AG10803 (cell line): ENCODE results near the gene ME3.

Experiments used
- DNase-seq: peaks from one replicate; pipeline ENCODE4 v3.0.0; 2010; ENCODE audit warnings: low read depth
- H3K4me3 ChIP-seq: 2 replicates; pipeline ENCODE4 v1.5.1; 2011; ENCODE audit warnings: mild to moderate bottlenecking, low read length, control low read depth
- TF ChIP-seq, protein P1 (sequence below): conservative IDR thresholded peaks from 2 replicates; pipeline ENCODE4 v1.5.1; 2011; ENCODE audit warnings: mild to moderate bottlenecking, low read length, control low read depth, inconsistent platforms

The ME3 gene

DNA sequence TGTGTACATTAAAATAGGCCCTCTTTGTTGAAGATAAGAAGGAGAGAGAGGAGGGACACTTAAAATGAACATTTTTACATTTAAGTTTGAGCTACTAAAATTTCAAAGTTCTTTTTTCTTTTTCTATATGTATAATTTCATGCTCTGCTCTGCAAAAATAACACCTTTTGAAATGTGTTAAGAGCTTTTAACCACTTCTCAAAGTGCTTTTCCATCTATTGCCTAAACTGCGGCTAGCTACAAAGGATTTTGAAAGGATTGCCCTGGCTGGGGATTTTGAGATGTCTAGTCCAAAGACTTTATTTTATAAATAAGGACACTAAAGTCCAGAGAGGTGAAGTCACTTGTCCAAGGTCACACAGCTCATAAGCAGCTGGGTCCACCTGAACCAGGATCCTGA is 159.3 kb downstream of the ME3 start:
- DNase-seq, result no peak
- TF ChIP-seq, protein P1, sequence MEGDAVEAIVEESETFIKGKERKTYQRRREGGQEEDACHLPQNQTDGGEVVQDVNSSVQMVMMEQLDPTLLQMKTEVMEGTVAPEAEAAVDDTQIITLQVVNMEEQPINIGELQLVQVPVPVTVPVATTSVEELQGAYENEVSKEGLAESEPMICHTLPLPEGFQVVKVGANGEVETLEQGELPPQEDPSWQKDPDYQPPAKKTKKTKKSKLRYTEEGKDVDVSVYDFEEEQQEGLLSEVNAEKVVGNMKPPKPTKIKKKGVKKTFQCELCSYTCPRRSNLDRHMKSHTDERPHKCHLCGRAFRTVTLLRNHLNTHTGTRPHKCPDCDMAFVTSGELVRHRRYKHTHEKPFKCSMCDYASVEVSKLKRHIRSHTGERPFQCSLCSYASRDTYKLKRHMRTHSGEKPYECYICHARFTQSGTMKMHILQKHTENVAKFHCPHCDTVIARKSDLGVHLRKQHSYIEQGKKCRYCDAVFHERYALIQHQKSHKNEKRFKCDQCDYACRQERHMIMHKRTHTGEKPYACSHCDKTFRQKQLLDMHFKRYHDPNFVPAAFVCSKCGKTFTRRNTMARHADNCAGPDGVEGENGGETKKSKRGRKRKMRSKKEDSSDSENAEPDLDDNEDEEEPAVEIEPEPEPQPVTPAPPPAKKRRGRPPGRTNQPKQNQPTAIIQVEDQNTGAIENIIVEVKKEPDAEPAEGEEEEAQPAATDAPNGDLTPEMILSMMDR, result no peak

DNA sequence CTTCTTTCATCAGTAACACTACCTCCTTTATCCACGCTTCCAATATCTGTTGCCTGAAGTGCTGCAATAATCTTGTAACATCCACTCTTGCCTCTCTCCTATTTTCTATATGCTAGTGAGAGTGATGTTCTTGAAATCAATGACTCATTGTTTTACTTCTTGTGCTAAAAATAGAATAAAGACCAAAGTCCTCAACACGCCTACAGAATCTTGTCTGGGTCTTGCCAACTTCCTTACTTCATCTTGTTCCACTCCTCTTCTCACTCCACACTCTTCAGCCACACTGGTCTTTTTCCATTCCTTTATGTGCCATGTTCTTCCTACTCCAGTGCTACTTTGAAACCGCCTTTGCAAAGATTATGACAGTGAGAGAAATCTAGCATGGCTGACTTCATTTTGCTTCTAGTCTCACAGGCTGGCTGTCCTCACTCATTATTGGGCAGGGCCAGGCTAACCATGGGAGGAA is 161.3 kb downstream of the ME3 start:
- peak; percentile 41 for DNase-seq
- no peak overlapping the region for H3K4me3 ChIP-seq
- TF ChIP-seq, protein P1, result no peak

More for the DNA sequence above, 159.3 kb downstream of the ME3 start:
- H3K4me3 ChIP-seq, result no peak overlapping the region

DNA sequence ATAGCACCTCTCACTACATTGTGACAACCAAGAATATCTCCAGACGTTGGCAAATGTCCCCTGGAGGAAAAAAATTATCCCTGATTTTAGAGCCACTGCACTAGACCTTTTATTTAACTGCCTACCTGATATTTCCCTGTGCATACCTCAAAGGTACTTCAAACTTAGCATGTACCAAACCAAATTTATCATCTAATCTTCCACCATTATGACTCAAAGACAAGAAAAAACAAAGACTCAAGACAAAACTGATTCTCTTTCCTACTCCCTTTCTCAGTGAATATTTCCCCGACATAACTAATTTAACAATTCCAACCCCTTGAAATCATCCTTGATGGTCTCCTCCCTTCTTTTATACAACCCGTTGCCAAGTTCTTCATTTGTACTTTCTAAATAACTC is 161.7 kb downstream of the ME3 start:
- TF ChIP-seq, protein P1, result no peak
- H3K4me3 ChIP-seq, result no peak overlapping the region
- no peak for DNase-seq

DNA sequence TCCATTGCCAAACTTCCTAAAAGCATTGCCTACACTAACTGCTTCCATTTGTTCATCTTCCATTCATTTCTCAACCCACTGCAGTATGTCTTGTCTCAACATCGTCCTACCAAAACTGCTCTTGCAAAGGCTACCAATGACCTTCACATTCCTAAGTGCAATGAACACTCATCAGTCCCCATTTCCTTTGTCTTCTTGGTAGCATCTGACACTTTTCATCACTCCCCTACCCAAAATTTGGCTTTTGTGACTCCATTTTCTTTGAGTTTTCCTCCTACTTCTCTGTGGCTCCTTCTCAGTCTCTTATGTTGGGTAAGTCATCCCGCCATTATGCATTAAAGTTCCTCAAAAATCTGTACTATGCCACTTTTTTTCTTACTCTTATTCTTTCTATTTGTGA is 162.3 kb downstream of the ME3 start:
- H3K4me3 ChIP-seq, result no peak overlapping the region
- no peak for DNase-seq
- TF ChIP-seq, protein P1, result no peak

DNA sequence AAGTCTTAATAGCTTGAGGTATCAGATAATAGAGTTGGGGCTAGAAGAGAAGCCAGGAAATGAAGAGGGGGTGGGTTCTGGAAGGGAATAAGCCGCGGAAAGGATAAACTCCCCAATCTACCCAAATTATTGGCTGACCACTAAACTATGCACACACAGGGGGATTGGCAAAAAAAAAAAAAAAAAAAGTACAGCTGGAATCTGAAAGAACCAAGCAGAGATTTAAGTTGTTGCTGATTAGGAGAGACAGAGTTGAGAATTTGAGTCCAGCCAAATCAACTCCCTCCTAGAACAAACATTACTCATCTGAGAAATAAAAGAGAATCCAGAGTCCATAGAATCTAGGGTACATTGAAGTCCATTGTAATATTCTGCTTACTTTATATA is 162.8 kb downstream of the ME3 start:
- no peak for DNase-seq
- TF ChIP-seq, protein P1, result no peak
- no peak overlapping the region for H3K4me3 ChIP-seq

DNA sequence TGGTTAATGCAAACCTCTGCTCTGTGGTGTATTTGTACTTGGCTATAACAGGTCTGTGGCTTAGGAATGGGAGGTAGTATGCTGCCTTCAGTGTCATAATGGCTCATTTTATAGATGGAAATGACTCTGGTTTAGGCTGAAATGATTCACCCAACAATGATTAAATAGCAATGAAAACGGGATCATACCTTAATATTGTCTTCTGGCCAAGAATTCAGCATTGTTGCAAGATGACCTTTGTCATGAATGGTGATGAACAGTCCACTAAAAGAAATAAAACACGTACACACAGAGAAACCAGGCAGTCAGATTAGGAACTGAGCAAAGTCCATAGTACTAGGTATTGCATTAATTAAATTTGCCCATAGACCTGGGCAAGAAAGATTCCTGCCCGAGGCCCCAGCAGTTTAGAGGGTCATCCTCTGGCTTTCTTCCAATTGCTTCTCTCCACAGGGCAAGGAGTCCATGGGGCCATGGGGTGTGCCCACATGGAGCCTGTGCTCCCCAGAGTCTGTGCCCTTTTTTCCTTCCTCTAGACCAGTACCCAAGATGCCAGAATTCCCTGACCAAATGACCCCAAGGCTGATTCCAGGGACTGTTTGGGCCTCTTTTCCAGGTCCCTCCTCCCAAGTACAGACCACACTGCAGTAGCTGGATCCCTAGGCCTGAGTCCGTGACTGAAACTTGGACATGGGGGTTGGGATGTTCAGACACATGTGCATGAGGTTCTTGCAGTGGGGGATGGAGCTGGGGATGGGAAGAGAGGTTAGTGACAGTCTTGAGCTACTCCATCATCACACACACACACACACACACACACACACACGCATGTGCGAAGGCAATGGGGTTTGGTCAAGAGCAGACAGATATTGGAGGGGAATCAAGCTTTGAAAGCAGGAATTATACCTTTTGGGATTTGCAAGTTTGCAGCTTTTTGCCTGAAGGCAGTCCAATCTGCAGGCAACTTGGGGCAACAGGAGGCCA is 163.5 kb downstream of the ME3 start:
- TF ChIP-seq, protein P1, result no peak
- DNase-seq, result peak; percentile 31

More for the DNA sequence above, 163.5 kb downstream of the ME3 start:
- no peak overlapping the region for H3K4me3 ChIP-seq
